Body of pancreas (tissue), 4 donors: ENCODE data around the gene STON1. TPM values are rescaled to one million over a fixed set of nuclear protein-coding genes. Genes with fewer than 3 reads are reported as not detected.

Source experiments
- ATAC-seq: fragments of 150-250 bp; one replicate; pipeline ENCODE4 v1.9.1; 2016
- DNase-seq, 4 donors: peaks; one replicate each; pipeline ENCODE4 v3.0.0-alpha.2; 2019
- H3K27ac ChIP-seq, 4 donors: fragments of 200-600 bp; sonication (generic); 1 replicate in 3 of 4; 2 replicates in 1 of 4; pipeline versions ENCODE4 v1.5.1 to v1.6.1; 2016 to 2019; ENCODE audit warnings: mild to moderate bottlenecking in 1 of 4, mixed read lengths in 1 of 4, moderate library complexity in 1 of 4
- H3K27me3 ChIP-seq, 2 donors: fragments of 200-600 bp; sonication (generic); one replicate each; pipeline ENCODE4 v1.6.0; 2016; ENCODE audit warnings: mild to moderate bottlenecking in 1 of 2
- H3K36me3 ChIP-seq, 2 donors: fragments of 200-600 bp; sonication (generic); replicated peaks in 1 of 2; 2 replicates each; pipeline ENCODE4 v1.5.1; 2016; ENCODE audit warnings: low read depth in 2 of 2; ENCODE audit not compliant: insufficient read depth in 1 of 2
- H3K4me1 ChIP-seq: fragments of 200-600 bp; sonication (generic); one replicate; pipeline ENCODE4 v1.6.0; 2016
- H3K4me3 ChIP-seq, 2 donors: fragments of 200-600 bp; sonication (generic); 1 replicate in 1 of 2; 2 replicates in 1 of 2; pipeline ENCODE4 v1.5.1; 2016 to 2019
- H3K9me3 ChIP-seq, 3 donors: fragments of 200-600 bp; sonication (generic); 1 replicate in 2 of 3; 2 replicates in 1 of 3; pipeline ENCODE4 v1.5.1; 2016
- POLR2A ChIP-seq, 3 donors: fragments of 450-650 bp; IDR thresholded peaks; one replicate each; pipeline ENCODE4 v1.6.1; 2016; ENCODE audit warnings: antibody characterized with exemption in 3 of 3, mild to moderate bottlenecking in 2 of 3
- WGBS, 2 donors: methylation state at CpG; one replicate each; pipeline ENCODE4 v1.1.5; 2017; 5-methylcytosine and 5-hydroxymethylcytosine counted together
- intact Hi-C: fragments of 100-400 bp; cut with DNase I; formaldehyde crosslinking; loops from one replicate; pipeline ENCODE4 v1.15.1; 2023
- total RNA-seq, 2 donors: library from RNA; depleted of rRNA; stranded (reverse); fragments of >200 nt; gene quantifications; one replicate each; pipeline ENCODE4 v1.1.0, GENCODE V29; 2016
- TF ChIP-seq, protein P1 (sequence below), 7 experiments: fragments of 450-650 bp in 4 of 7; fragments of 200-600 bp in 3 of 7; sonication (generic) in 3 of 7; IDR thresholded peaks; one replicate each; pipeline ENCODE4 v1.5.1; 2016 to 2019; ENCODE audit warnings: antibody characterized with exemption in 7 of 7

The STON1 gene
- total RNA-seq, result 10 to 100 TPM in 1 of 2 donors, 1 to 10 TPM in 1; 9.1 to 24.1 TPM

GRCh38 chr2:48530033-48530811 lies at the start of gene STON1:
Gene STON1, plus strand, starts transcription at chr2:48530154. Its CDS starts 50,480 bp downstream, at chr2:48580634.
- DNase-seq (peak; percentile 17 to 45 (median 34)), ATAC-seq (peak; percentile 51)
- Histone ChIP-seq H3K27ac (peak within 1 kb of the TSS in 3 of 4 donors; percentile 21 to 51 (median 39)), H3K4me1 (peaks cover 12% of the 10 kb centered on the region), H3K36me3 (no peaks in the 10 kb centered on the region), H3K9me3 (no peaks in the 10 kb centered on the region), H3K4me3 (peak within 1 kb of the TSS; percentile 35 to 55), H3K27me3 (no peaks in the 10 kb centered on the region)
- intact Hi-C loops, result no loop called here
- 0 to 4% methylated on average over 16 to 58 of the region's 62 CpGs for WGBS, 2 donors
- TF ChIP-seq, protein P1, sequence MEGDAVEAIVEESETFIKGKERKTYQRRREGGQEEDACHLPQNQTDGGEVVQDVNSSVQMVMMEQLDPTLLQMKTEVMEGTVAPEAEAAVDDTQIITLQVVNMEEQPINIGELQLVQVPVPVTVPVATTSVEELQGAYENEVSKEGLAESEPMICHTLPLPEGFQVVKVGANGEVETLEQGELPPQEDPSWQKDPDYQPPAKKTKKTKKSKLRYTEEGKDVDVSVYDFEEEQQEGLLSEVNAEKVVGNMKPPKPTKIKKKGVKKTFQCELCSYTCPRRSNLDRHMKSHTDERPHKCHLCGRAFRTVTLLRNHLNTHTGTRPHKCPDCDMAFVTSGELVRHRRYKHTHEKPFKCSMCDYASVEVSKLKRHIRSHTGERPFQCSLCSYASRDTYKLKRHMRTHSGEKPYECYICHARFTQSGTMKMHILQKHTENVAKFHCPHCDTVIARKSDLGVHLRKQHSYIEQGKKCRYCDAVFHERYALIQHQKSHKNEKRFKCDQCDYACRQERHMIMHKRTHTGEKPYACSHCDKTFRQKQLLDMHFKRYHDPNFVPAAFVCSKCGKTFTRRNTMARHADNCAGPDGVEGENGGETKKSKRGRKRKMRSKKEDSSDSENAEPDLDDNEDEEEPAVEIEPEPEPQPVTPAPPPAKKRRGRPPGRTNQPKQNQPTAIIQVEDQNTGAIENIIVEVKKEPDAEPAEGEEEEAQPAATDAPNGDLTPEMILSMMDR (IDR thresholded peaks at IDR 0.05), result no peak
- no peak for TF ChIP-seq POLR2A (IDR thresholded peaks at IDR 0.05)

DNA sequence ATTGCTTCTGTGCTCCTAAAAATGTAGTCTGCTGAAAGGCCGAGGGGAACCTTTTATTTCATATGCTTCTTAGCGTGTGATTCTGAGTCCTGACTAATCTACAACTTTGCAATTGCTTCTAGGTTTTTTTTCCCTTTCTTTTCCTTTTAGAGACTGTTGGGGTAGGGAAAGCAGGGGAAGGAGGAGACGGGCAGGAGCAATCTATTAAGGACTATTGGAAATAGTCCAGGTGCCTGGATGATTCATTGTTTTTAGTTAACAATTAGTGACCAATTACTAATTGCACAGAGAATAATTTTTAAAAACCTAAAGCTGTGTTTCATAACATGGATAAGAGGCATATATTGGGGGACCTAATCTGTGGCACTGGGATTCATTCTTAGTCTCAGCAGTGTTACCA lies 49.4 kb upstream of the STON1 start:
- 17 to 21% methylated on average over 3 of the region's 3 CpGs for WGBS, 2 donors
- ATAC-seq (no peak), DNase-seq (no peak)
- peaks cover 28% of the 10 kb centered on the region for H3K4me1 ChIP-seq
- intact Hi-C loops, result no loop called here
- H3K27ac ChIP-seq, result peak overlapping the region; percentile 48 to 81 (median 74)
- H3K27me3 ChIP-seq, result no peaks in the 10 kb centered on the region
- H3K4me3 ChIP-seq, result no peak overlapping the region
- H3K9me3 ChIP-seq, result no peaks in the 10 kb centered on the region
- no peaks in the 10 kb centered on the region for H3K36me3 ChIP-seq
- TF ChIP-seq, protein P1 (IDR thresholded peaks at IDR 0.05), result no peak
- TF ChIP-seq POLR2A (IDR thresholded peaks at IDR 0.05), result no peak

DNA sequence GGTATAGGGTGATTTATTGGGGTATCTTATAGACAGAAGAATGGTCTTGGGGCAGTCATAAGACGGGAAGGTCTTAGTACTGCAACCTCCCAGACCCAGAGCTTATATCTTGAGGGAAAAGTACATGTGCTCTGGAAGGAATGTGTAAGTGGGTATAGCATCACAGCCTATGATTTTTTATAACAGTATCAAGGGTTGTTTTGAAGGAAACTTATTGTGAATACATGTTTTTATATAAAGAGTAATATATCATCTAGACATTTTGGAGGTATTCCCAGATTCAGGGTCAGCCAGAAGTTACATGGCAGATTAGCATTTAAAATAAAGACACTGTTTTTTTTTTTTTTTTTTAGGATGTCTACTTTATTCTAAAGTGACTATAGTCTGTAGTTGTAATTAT lies 47.6 kb upstream of the STON1 start:
- ATAC-seq, result no peak
- TF ChIP-seq, protein P1 (IDR thresholded peaks at IDR 0.05), result no peak
- no peak for TF ChIP-seq POLR2A (IDR thresholded peaks at IDR 0.05)
- WGBS, 2 donors, result 50 to 80% methylated on average over 1 of the region's 1 CpG
- H3K27me3 ChIP-seq, result no peaks in the 10 kb centered on the region
- H3K27ac ChIP-seq, result peak overlapping the region in 1 of 4 donors; percentile 24
- H3K9me3 ChIP-seq, result no peaks in the 10 kb centered on the region
- peaks cover 0 to 2% of the 10 kb centered on the region in 2 donors for H3K36me3 ChIP-seq
- DNase-seq, result no peak
- no peak overlapping the region for H3K4me3 ChIP-seq
- H3K4me1 ChIP-seq, result peaks cover 28% of the 10 kb centered on the region
- intact Hi-C loops, result no loop called here

DNA sequence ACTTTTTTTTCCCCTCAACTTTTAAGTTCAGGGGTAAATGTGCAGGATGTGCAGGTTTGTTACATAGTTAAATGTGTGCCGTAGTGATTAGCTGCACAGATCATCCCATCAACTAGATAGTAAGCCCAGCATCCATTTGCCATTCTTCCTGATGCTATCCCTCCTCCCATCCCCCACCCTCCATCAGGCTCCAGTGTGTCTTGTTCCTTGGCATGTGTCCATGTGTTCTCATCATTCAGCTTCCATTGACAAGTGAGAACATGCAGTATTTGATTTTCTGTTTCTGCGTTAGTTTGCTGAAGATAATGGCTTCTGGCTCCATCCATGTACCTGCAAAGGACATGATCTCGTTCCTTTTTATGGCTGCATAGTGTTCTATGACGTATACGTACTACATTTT lies 47.2 kb upstream of the STON1 start:
- 49 to 52% methylated on average over 5 of the region's 5 CpGs for WGBS, 2 donors
- H3K4me1 ChIP-seq, result peaks cover 28% of the 10 kb centered on the region
- H3K27ac ChIP-seq, result no peak overlapping the region
- TF ChIP-seq, protein P1 (IDR thresholded peaks at IDR 0.05), result no peak
- no peak for TF ChIP-seq POLR2A (IDR thresholded peaks at IDR 0.05)
- intact Hi-C loops, result no loop called here
- H3K36me3 ChIP-seq, result peaks cover 0 to 2% of the 10 kb centered on the region in 2 donors
- H3K27me3 ChIP-seq, result no peaks in the 10 kb centered on the region
- no peak overlapping the region for H3K4me3 ChIP-seq
- ATAC-seq (no peak), DNase-seq (peak in 1 of 4 donors; percentile 21)
- H3K9me3 ChIP-seq, result no peaks in the 10 kb centered on the region
